NCI-H1436 (cell line): ENCODE measurements around the gene TMEM131L.
"Not testable (repeated sequence)": the region's sequence is repeated elsewhere in the genome, so short reads cannot be mapped to it uniquely, and the experiment has no call there.

Experiments
- DNase-seq: peaks from one replicate; lab custom pipeline; 2025; lab: John Stamatoyannopoulos, UW

TMEM131L gene

GRCh38 chr4:153542131-153542530 lies 76.0 kb downstream of the TMEM131L start:
- DNase-seq = no peak

GRCh38 chr4:153542834-153543233 lies 76.7 kb downstream of the TMEM131L start:
- DNase-seq = no peak

- no peak for DNase-seq
Observed at GRCh38 chr4:153543351-153543750, 77.2 kb downstream of the TMEM131L start.

- no peak for DNase-seq
Observed at GRCh38 chr4:153545822-153546221, 79.7 kb downstream of the TMEM131L start.

- no peak for DNase-seq
Observed at GRCh38 chr4:153546280-153546679, 80.1 kb downstream of the TMEM131L start.

GRCh38 chr4:153547520-153547919 lies 81.4 kb downstream of the TMEM131L start:
- no peak for DNase-seq

GRCh38 chr4:153548907-153549306 lies 82.7 kb downstream of the TMEM131L start:
- not testable (repeated sequence) for DNase-seq

- DNase-seq = no peak
Observed at GRCh38 chr4:153549405-153549804, 83.2 kb downstream of the TMEM131L start.

GRCh38 chr4:153553155-153553818 lies 87.1 kb downstream of the TMEM131L start:
- DNase-seq = no peak

GRCh38 chr4:153553819-153554170 lies 87.6 kb downstream of the TMEM131L start:
- DNase-seq = no peak

GRCh38 chr4:153555730-153556434 lies 89.7 kb downstream of the TMEM131L start:
- no peak for DNase-seq

- no peak for DNase-seq
Observed at GRCh38 chr4:153556435-153556815, 90.3 kb downstream of the TMEM131L start.

GRCh38 chr4:153560908-153561307 lies 94.7 kb downstream of the TMEM131L start:
- no peak for DNase-seq

- no peak for DNase-seq
Observed at GRCh38 chr4:153564630-153565525, 98.7 kb downstream of the TMEM131L start.

- no peak for DNase-seq
Observed at GRCh38 chr4:153566631-153567150, 100.5 kb downstream of the TMEM131L start.

GRCh38 chr4:153567660-153568059 lies 101.5 kb downstream of the TMEM131L start:
- not testable (repeated sequence) for DNase-seq

GRCh38 chr4:153570228-153570973 lies 104.2 kb downstream of the TMEM131L start:
- DNase-seq = no peak

GRCh38 chr4:153571006-153571545 lies 104.9 kb downstream of the TMEM131L start:
- DNase-seq = no peak

GRCh38 chr4:153572609-153573008 lies 106.4 kb downstream of the TMEM131L start:
- DNase-seq = no peak

- no peak for DNase-seq
Observed at GRCh38 chr4:153573221-153573620, 107.1 kb downstream of the TMEM131L start.
